Measurements from ENCODE around the gene GOLGA3. TPM values are rescaled to one million over a fixed set of nuclear protein-coding genes. Genes with fewer than 3 reads are reported as not detected.

Gene GOLGA3
- total and polyA plus RNA-seq, 9 of the 15 experiments (the other 6 are each of a cell fraction or from before 2014, with no cell fraction given) = 1.9 to 48.1 (median 18.4) TPM

GRCh38 chr12:132736378-132736777 lies 92.3 kb downstream of the GOLGA3 start:
- in situ Hi-C loops (cut with MboI) = no loop called here
- Histone ChIP-seq H3K9me3 (replicated peaks; ENCODE audit: control insufficient read depth, insufficient read depth, low read depth, low read length) (no peaks in the 10 kb centered on the region), H3K36me3 (ENCODE audit: control insufficient read depth, insufficient read depth, low read length) (peaks cover 93% of the 10 kb centered on the region), H3K4me2 (ENCODE audit: insufficient read depth, low read length) (no peak overlapping the region), H3K4me3 (no peak overlapping the region), H3K27ac (ENCODE audit: extremely low read depth, low read depth, low read length) (no peak overlapping the region), H3K9me1 (ENCODE audit: control insufficient read depth, insufficient read depth, low read length) (no peaks in the 10 kb centered on the region), H3K9ac (ENCODE audit: insufficient read depth in 1 of 2, low read depth in 2 of 2, low read length in 2 of 2) (no peak overlapping the region), H3K79me2 (ENCODE audit: control insufficient read depth, insufficient read depth, low read length) (no peaks in the 10 kb centered on the region), H3K4me1 (replicated peaks in 1 of 2; ENCODE audit: control insufficient read depth in 2 of 2, insufficient read depth in 2 of 2, low read length in 2 of 2) (no peaks in the 10 kb centered on the region), H3K27me3 (ENCODE audit: control insufficient read depth in 2 of 2, insufficient read depth in 2 of 2, low read length in 2 of 2) (no peaks in the 10 kb centered on the region), H2AFZ (ENCODE audit: low read depth, low read length) (no peak overlapping the region), H4K20me1 (replicated peaks; ENCODE audit: control insufficient read depth, insufficient read depth, low read length) (no peaks in the 10 kb centered on the region)
- FAIRE-seq = no peak
- no peak for DNase-seq (ENCODE audit: extremely low read depth in 1 of 4, low spot score in 3 of 4)
- intact Hi-C loops (cut with micrococcal nuclease) = no loop called here
- no peak for ATAC-seq
- CTCF ChIA-PET (ENCODE audit: low intra/inter-chr PET ratio) = no interaction called here
- POLR2A ChIA-PET = no interaction called here
- WGBS (ENCODE audit: insufficient coverage, low coverage, missing lambda C conversion rate) = 88% methylated on average over 11 of the region's 12 CpGs
- BruUV-seq (replicated peaks) = no TSS peak
- TF ChIP-seq SNRNP70 (optimal IDR thresholded peaks at IDR 0.05; ENCODE audit: low read depth, low read length) = no peak
- TF ChIP-seq, protein P1, sequence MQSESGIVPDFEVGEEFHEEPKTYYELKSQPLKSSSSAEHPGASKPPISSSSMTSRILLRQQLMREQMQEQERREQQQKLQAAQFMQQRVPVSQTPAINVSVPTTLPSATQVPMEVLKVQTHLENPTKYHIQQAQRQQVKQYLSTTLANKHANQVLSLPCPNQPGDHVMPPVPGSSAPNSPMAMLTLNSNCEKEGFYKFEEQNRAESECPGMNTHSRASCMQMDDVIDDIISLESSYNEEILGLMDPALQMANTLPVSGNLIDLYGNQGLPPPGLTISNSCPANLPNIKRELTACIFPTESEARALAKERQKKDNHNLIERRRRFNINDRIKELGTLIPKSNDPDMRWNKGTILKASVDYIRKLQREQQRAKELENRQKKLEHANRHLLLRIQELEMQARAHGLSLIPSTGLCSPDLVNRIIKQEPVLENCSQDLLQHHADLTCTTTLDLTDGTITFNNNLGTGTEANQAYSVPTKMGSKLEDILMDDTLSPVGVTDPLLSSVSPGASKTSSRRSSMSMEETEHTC (IDR thresholded peaks at IDR 0.05) = no peak
- TF ChIP-seq THRA (IDR thresholded peaks at IDR 0.05) = no peak
- TF ChIP-seq, protein P2, sequence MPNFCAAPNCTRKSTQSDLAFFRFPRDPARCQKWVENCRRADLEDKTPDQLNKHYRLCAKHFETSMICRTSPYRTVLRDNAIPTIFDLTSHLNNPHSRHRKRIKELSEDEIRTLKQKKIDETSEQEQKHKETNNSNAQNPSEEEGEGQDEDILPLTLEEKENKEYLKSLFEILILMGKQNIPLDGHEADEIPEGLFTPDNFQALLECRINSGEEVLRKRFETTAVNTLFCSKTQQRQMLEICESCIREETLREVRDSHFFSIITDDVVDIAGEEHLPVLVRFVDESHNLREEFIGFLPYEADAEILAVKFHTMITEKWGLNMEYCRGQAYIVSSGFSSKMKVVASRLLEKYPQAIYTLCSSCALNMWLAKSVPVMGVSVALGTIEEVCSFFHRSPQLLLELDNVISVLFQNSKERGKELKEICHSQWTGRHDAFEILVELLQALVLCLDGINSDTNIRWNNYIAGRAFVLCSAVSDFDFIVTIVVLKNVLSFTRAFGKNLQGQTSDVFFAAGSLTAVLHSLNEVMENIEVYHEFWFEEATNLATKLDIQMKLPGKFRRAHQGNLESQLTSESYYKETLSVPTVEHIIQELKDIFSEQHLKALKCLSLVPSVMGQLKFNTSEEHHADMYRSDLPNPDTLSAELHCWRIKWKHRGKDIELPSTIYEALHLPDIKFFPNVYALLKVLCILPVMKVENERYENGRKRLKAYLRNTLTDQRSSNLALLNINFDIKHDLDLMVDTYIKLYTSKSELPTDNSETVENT (CRISPR knock-in tag; IDR thresholded peaks at IDR 0.05) = no peak
- no peak for TF ChIP-seq HNRNPLL (IDR thresholded peaks at IDR 0.05; ENCODE audit: low read depth, low read length, poor library complexity, severe bottlenecking)
- TF ChIP-seq, protein P3, sequence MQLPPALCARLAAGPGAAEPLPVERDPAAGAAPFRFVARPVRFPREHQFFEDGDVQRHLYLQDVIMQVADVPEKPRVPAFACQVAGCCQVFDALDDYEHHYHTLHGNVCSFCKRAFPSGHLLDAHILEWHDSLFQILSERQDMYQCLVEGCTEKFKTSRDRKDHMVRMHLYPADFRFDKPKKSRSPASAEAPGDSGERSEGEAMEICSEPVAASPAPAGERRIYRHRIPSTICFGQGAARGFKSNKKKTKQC (CRISPR knock-in tag; IDR thresholded peaks at IDR 0.05) = no peak
- TF ChIP-seq, protein P4, sequence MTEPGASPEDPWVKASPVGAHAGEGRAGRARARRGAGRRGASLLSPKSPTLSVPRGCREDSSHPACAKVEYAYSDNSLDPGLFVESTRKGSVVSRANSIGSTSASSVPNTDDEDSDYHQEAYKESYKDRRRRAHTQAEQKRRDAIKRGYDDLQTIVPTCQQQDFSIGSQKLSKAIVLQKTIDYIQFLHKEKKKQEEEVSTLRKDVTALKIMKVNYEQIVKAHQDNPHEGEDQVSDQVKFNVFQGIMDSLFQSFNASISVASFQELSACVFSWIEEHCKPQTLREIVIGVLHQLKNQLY (CRISPR knock-in tag; conservative IDR thresholded peaks at IDR 0.05) = no peak
- TF ChIP-seq, protein P5, sequence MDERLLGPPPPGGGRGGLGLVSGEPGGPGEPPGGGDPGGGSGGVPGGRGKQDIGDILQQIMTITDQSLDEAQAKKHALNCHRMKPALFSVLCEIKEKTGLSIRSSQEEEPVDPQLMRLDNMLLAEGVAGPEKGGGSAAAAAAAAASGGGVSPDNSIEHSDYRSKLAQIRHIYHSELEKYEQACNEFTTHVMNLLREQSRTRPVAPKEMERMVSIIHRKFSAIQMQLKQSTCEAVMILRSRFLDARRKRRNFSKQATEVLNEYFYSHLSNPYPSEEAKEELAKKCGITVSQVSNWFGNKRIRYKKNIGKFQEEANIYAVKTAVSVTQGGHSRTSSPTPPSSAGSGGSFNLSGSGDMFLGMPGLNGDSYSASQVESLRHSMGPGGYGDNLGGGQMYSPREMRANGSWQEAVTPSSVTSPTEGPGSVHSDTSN (CRISPR knock-in tag; IDR thresholded peaks at IDR 0.05; ENCODE audit: low read depth) = no peak
- TF ChIP-seq, protein P5 (tag; conservative IDR thresholded peaks at IDR 0.05; ENCODE audit: low read depth) = no peak
- no peak for TF ChIP-seq ZNF316 (IDR thresholded peaks at IDR 0.05)
